HEK293T (cell line): Measurements from ENCODE around the gene ZSWIM9.

Experiments used
- CTCF ChIA-PET: fragments of 350-600 bp; formaldehyde crosslinking; extraction: SDS; loops from one replicate; lab custom pipeline; 2021; ENCODE audit warnings: antibody characterized with exemption, inconsistent platforms; lab: Yijun Ruan, JAX
- POLR2A ChIA-PET: fragments of 350-600 bp; formaldehyde crosslinking; extraction: SDS; loops from one replicate; lab custom pipeline; 2020; ENCODE audit warnings: antibody characterized with exemption, inconsistent platforms; lab: Yijun Ruan, JAX
- DNase-seq: peaks from one replicate; pipeline ENCODE4 v3.0.0; 2012; ENCODE audit warnings: mixed read lengths; ENCODE audit errors: extremely low spot score
- ARNT ChIP-seq: fragments of 450-650 bp; IDR thresholded peaks from 2 replicates; pipeline ENCODE4 v1.6.1; 2017; ENCODE audit warnings: mild to moderate bottlenecking
- BHLHE40 ChIP-seq: fragments of 450-650 bp; IDR thresholded peaks from 2 replicates; pipeline ENCODE4 v1.6.1; 2016; ENCODE audit warnings: mild to moderate bottlenecking, moderate library complexity, borderline replicate concordance
- CTBP1 ChIP-seq: fragments of 450-650 bp; IDR thresholded peaks from 2 replicates; pipeline ENCODE4 v1.6.1; 2016; ENCODE audit warnings: borderline replicate concordance
- ELF4 ChIP-seq: fragments of 450-650 bp; IDR thresholded peaks from 2 replicates; pipeline ENCODE4 v1.6.1; 2017; ENCODE audit warnings: antibody characterized with exemption
- FOXA1 ChIP-seq: fragments of 450-650 bp; IDR thresholded peaks from 2 replicates; pipeline ENCODE4 v1.6.1; 2016; ENCODE audit warnings: mild to moderate bottlenecking
- FOXK2 ChIP-seq: fragments of 450-650 bp; IDR thresholded peaks from 2 replicates; pipeline ENCODE4 v1.6.1; 2016; ENCODE audit warnings: mild to moderate bottlenecking
- FOXM1 ChIP-seq: fragments of 450-650 bp; IDR thresholded peaks from 2 replicates; pipeline ENCODE4 v1.6.1; 2017; ENCODE audit warnings: mild to moderate bottlenecking, borderline replicate concordance
- HDGF ChIP-seq: fragments of 450-650 bp; IDR thresholded peaks from 2 replicates; pipeline ENCODE4 v1.6.1; 2017; ENCODE audit warnings: antibody characterized with exemption, borderline replicate concordance
- L3MBTL2 ChIP-seq: fragments of 450-650 bp; conservative IDR thresholded peaks from 2 replicates; pipeline ENCODE4 v1.6.1; 2016; ENCODE audit warnings: mild to moderate bottlenecking
- LEF1 ChIP-seq: fragments of 450-650 bp; IDR thresholded peaks from 2 replicates; pipeline ENCODE4 v1.6.1; 2017; ENCODE audit warnings: mild to moderate bottlenecking, borderline replicate concordance
- NFRKB ChIP-seq: fragments of 450-650 bp; IDR thresholded peaks from 2 replicates; pipeline ENCODE4 v1.6.1; 2016; ENCODE audit warnings: mild to moderate bottlenecking, moderate library complexity
- SP1 ChIP-seq: fragments of 450-650 bp; IDR thresholded peaks from 2 replicates; pipeline ENCODE4 v1.6.1; 2017
- SUZ12 ChIP-seq: fragments of 450-650 bp; IDR thresholded peaks from 2 replicates; pipeline ENCODE4 v1.6.1; 2016; ENCODE audit warnings: mild to moderate bottlenecking
- TARDBP ChIP-seq: fragments of 450-650 bp; IDR thresholded peaks from 2 replicates; pipeline ENCODE4 v1.6.1; 2016
- ZNF384 ChIP-seq: fragments of 450-650 bp; IDR thresholded peaks from 2 replicates; pipeline ENCODE4 v1.6.1; 2016
- TF ChIP-seq, protein P1 (sequence below): fragments of 450-650 bp; IDR thresholded peaks from 2 replicates; pipeline ENCODE4 v1.6.1; 2016

The ZSWIM9 gene

DNA sequence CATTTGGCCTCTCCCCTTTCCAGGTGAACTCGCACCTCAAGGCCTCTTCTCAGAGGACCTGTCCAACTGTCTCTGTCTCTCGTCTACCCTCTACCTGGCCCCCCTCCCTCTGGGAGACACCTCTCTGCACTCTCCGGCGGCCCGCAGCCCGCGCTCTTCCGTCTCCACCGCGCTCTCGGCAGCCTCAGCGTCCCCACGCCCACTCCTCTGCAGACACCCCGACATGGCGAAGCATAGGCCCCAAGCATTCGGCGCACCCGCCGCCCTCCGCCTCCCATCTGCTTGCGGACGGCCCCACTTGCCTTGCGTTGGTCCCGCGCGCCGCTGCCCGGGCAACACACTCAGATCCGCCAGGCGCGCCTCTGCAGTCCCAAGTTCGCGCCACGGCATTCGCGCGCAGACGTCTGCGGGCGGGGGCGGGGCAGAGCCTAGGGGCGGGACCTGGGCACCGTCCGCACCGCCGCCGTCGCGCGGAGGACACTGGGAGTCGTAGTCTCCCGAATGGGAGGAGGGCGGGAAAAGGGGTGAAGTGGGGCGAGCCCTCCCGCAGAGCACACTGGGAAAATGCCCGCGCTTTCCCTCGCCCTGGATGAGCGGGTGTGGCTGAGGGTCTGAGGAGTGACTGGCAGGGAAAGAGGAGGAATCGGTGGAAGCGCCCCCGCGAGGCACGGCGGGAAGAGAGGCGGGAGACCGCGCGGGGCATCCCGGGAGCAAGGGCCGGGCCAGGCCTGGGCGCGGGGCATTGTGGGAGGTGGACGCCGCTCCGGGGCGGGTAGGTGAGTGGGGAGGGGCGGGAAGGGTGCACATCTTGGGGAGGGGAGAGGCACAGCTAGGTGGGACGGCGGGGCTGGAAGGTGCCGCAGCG lies at the start of gene ZSWIM9, which contains the start of gene LIG1:
Gene ZSWIM9, plus strand, starts transcription at position 742 of the 865 bp plus-strand sequence. CDS start 1,123 bp downstream, outside the sequence.
Gene LIG1, minus strand, starts transcription at position 406 of the 865 bp plus-strand sequence. CDS start 4,778 bp downstream, outside the sequence.
- POLR2A ChIA-PET, result interaction anchor here (1.0 to 2.5 kb wide), 4 partner anchors 10 to 59 kb away, joined by 4 to 9 read pairs (median 5); partner anchors contain the start of gene PLA2G4C
- TF ChIP-seq, protein P1, sequence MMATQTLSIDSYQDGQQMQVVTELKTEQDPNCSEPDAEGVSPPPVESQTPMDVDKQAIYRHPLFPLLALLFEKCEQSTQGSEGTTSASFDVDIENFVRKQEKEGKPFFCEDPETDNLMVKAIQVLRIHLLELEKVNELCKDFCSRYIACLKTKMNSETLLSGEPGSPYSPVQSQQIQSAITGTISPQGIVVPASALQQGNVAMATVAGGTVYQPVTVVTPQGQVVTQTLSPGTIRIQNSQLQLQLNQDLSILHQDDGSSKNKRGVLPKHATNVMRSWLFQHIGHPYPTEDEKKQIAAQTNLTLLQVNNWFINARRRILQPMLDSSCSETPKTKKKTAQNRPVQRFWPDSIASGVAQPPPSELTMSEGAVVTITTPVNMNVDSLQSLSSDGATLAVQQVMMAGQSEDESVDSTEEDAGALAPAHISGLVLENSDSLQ, result peak; percentile 92
- TF ChIP-seq ARNT (no peak), SUZ12 (peak; percentile 86), FOXM1 (no peak), L3MBTL2 (peak; percentile 89), HDGF (no peak), FOXA1 (no peak)
- CTCF ChIA-PET, result no interaction called here
- peak; percentile 92 for DNase-seq

DNA sequence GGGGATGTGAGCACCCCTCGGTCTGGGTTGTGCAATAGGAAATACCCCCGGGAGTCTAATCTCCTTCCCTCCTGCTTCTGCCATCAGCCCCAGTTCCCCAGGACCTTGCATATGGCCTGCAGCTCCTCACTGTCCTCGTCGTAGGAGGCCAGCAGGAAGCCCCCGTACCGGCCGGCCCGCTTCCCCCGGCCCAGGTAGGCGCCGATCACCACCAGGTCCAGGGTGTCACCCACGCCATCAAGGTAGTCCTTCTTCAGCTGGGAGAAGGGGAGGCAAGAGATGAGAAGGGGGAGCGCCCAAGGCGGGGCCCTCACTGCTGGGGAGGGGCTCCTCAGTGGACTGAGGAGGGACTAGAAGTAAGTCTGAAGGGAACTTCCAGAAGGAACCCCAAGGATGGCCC lies 49.4 kb upstream of the ZSWIM9 start:
- no peak for DNase-seq
- CTCF ChIA-PET, result no interaction called here
- POLR2A ChIA-PET, result no interaction called here
- TF ChIP-seq HDGF, result no peak

DNA sequence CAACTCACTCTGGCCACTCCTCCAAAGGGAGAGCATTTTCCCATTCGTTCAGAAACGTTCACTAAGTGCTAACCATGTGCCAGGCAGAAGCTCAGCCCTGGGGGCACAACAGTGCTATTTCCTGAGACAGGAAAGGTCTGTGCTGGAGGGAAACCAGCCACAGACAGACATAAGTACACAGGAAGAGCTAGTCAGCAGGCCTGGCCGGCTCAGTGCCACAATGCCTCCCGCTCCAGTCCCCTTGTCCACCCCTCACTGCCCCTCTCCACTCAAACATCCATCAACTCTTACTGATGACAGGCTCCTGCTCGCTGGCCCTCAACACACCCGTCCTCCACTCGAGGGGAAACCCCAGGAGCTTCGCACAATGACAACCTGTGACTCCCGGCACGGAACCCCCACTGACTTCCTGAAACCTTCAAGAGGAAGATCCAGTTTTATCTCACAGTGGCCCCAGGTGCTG lies 48.5 kb upstream of the ZSWIM9 start:
- ChIA-PET CTCF (interaction anchor here (0.7 kb wide), 1 partner anchor 138 kb away, joined by 3 read pairs; no protein-coding TSS in a partner anchor), POLR2A (interaction anchor here (1.2 to 2.9 kb wide), 2 partner anchors 10 to 12 kb away, joined by 3 to 9 read pairs; partner anchors contain the start of gene PLA2G4C)
- TF ChIP-seq SUZ12, result no peak
- no peak for TF ChIP-seq ELF4
- TF ChIP-seq NFRKB, result no peak
- TF ChIP-seq FOXA1, result no peak
- TF ChIP-seq L3MBTL2, result no peak
- no peak for TF ChIP-seq HDGF
- TF ChIP-seq FOXK2, result no peak
- TF ChIP-seq CTBP1, result no peak
- no peak for TF ChIP-seq LEF1
- no peak for TF ChIP-seq ZNF384
- no peak for TF ChIP-seq ARNT
- no peak for TF ChIP-seq BHLHE40
- no peak for DNase-seq

DNA sequence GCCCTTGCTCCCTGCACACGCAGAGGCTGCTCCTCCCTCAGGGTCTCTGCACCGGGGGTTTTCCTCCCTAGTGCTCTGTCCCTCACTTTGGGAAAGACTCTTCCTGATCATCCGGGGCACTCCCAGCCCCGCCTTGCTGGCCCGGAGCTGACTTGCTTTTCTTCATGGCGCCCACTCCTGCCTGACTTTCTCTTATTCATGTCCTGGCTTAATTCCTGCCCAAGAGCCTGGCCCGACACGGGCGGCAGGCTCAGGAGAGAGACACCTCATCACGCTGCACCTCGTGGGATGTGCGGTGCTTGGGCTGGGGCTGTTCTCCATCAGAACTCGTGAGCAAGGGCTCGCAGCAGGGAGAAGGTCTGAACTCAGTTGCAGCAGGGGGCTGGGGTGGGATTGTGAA lies 48.1 kb upstream of the ZSWIM9 start:
- no peak for TF ChIP-seq NFRKB
- TF ChIP-seq, protein P1, result no peak
- no peak for TF ChIP-seq BHLHE40
- no peak for TF ChIP-seq FOXK2
- TF ChIP-seq TARDBP, result no peak
- no peak for TF ChIP-seq CTBP1
- TF ChIP-seq SUZ12, result no peak
- no peak for TF ChIP-seq ARNT
- no peak for TF ChIP-seq HDGF
- TF ChIP-seq FOXA1, result no peak
- TF ChIP-seq FOXM1, result no peak
- no peak for TF ChIP-seq ZNF384
- no peak for TF ChIP-seq L3MBTL2
- TF ChIP-seq LEF1, result no peak
- no peak for TF ChIP-seq ELF4
- TF ChIP-seq SP1, result no peak
- DNase-seq, result no peak
- POLR2A ChIA-PET, result interaction anchor here (1.2 to 2.9 kb wide), 2 partner anchors 11 to 12 kb away, joined by 3 to 9 read pairs; partner anchors contain the start of gene PLA2G4C
- CTCF ChIA-PET, result interaction anchor here (0.7 kb wide), 1 partner anchor 138 kb away, joined by 3 read pairs; no protein-coding TSS in a partner anchor

DNA sequence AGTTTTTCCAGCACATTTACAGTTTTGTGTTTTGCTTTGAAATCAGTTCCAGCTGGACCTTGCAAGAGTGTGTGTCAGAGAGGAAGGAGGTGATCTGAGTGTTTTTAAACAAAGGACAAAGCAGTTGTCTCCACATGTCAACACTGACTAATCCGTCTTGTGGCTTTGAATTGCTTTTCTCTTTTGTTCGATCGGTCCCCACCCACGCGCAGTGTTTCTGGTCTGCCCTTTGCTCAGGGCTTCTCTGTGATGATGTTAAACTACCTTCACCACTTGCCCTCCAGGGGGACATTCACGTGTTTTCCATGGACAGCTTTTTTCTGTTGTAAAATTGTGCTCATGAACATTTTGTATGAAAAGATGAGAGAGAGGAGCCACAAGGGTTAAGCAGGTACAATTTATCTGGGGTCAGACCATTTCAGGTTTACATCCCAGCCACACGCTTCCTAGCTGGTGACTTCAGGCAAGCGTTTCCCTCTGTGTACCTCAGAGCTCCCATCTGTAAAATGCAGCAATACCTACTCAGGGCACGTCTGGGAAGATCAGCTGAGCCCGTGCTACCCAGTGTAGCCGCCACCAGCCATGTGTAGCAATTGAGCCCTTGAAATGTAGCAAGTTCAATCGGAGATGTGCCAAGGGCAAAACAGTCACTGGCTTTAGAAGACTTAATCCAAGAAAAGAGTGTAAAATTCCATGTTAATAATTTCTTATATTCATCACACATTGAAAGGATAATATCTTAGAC lies 46.4 kb upstream of the ZSWIM9 start:
- TF ChIP-seq, protein P1, result no peak
- no peak for TF ChIP-seq BHLHE40
- DNase-seq, result no peak
- CTCF ChIA-PET, result interaction anchor here (0.6 kb wide), 1 partner anchor 33 kb away, joined by 6 read pairs; no protein-coding TSS in a partner anchor
- POLR2A ChIA-PET, result interaction anchor here (2.9 kb wide), 1 partner anchor 14 kb away, joined by 9 read pairs; the partner anchor contains the start of gene PLA2G4C

DNA sequence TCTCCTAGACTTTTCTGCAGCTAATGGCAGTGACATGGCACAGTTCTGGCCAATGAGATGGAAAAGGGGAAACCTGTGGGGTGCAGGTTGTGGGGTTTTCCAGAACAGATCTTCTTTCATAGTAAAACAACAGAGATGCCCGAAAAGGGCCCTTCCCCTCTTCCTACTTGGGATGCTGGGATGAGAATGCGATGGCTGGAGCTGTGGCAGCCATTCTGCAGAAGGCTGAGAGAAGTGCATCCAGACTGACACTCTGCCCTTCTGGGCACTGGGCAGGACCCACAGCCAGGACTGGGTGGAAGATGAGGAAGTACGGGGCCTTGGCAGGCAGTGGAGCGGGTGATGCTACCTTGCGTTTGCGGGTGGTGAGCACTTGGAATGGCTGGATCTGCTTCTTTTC lies 42.9 kb upstream of the ZSWIM9 start:
- CTCF ChIA-PET, result no interaction called here
- no peak for DNase-seq
- TF ChIP-seq, protein P1, result no peak
- no peak for TF ChIP-seq FOXK2
- no peak for TF ChIP-seq BHLHE40
- no peak for TF ChIP-seq HDGF
- no peak for TF ChIP-seq FOXM1
- TF ChIP-seq ZNF384, result no peak
- TF ChIP-seq TARDBP, result no peak
- POLR2A ChIA-PET, result no interaction called here
